Activated CD4-positive, alpha-beta memory T cell treated with anti-CD3 and anti-CD28 coated beads, Interleukin-2, amount 10 ng/mL, durations not matched to agents 7 days and 5 days (primary cell): ENCODE results near the gene CHAD. TPM values are rescaled to one million over a fixed set of nuclear protein-coding genes. Genes with fewer than 3 reads are reported as not detected.

Experiments
- CTCF ChIA-PET: fragments of 350-600 bp; sonication (Branson Sonifier 250); formaldehyde crosslinking; loops from one replicate; lab custom pipeline; 2021; ENCODE audit warnings: antibody characterized with exemption, inconsistent platforms; lab: Charles Lee
- POLR2A ChIA-PET: fragments of 350-600 bp; sonication (Branson Sonifier 250); formaldehyde crosslinking; loops from one replicate; lab custom pipeline; 2021; ENCODE audit warnings: antibody characterized with exemption; lab: Charles Lee
- DNase-seq: peaks from one replicate; pipeline ENCODE4 v3.0.0-alpha.2; 2020
- H3K27ac Mint-ChIP-seq: one replicate; pipeline ENCODE4 v1.8.0; 2021; ENCODE audit warnings: mild to moderate bottlenecking, mixed read lengths
- H3K27me3 Mint-ChIP-seq: one replicate; pipeline ENCODE4 v1.8.0; 2021; ENCODE audit warnings: mixed read lengths
- H3K36me3 Mint-ChIP-seq: one replicate; pipeline ENCODE4 v1.8.0; 2021; ENCODE audit warnings: low read depth, mixed read lengths
- H3K4me1 Mint-ChIP-seq: one replicate; pipeline ENCODE4 v1.8.0; 2021; ENCODE audit warnings: mixed read lengths
- H3K4me3 Mint-ChIP-seq: one replicate; pipeline ENCODE4 v1.8.0; 2021; ENCODE audit warnings: mild to moderate bottlenecking, mixed read lengths
- H3K9me3 Mint-ChIP-seq: one replicate; pipeline ENCODE4 v1.8.0; 2021; ENCODE audit warnings: mixed read lengths
- total RNA-seq, 2 experiments: library from RNA; stranded (reverse); gene quantifications; one replicate each; pipeline ENCODE4 v1.2.3, GENCODE V29; 2021

The CHAD gene
- total RNA-seq, 2 experiments from 2014 or later, result not detected

DNA sequence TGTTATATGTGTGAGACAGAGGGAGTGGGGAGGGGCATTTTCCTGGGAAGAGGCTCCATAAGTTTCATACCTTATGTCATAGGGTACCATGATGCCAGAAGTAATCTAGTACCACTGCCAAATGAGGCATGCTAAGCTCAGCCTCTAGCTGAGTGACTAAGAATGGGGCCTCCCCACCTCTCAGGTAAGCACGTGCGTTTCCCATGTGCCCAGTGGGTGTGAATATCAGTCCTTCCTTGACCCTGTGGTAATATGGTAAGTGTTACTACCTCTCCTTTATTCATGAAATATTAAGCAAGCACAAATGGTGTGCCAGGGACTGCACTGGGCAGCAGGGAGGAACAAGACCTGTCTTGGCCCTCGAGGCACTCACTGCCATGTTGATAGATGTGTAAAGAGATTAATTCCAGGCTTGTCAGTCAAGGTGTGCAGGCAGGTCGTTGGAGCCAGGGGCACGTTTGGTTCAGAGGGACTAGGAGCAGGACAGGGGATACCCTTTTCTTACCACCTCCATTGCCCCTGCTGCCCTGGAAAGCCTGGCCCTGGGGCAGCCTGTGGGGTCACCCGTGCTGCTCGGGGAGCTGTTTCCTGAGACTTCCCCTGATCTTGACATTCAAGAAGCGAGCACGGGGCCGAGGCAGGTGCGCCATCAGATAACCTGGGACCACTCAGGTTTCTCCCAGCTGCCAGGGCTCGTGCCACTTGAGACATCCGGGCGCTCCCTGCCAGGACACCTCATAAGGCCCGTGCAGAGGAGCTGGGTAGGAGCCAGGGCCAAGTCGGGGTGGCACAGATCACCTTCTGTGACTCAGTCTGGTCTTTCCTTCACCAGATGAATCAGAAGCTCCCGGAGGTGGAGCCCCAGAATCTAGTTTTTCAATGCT, 18.8 kb upstream of the CHAD start:
- Mint-ChIP-seq H3K27ac (no peak overlapping the region), H3K4me1 (peaks cover 4% of the 10 kb centered on the region), H3K9me3 (no peaks in the 10 kb centered on the region), H3K4me3 (no peak overlapping the region), H3K27me3 (no peaks in the 10 kb centered on the region), H3K36me3 (peaks cover 5% of the 10 kb centered on the region)
- ChIA-PET CTCF (interaction anchor here (1.8 kb wide), 1 partner anchor 14 kb away, joined by 10 read pairs; no protein-coding TSS in a partner anchor), POLR2A (interaction anchor here (0.8 to 1.0 kb wide), 2 partner anchors 28 to 54 kb away, joined by 3 read pairs; no protein-coding TSS in a partner anchor)
- DNase-seq, result no peak

DNA sequence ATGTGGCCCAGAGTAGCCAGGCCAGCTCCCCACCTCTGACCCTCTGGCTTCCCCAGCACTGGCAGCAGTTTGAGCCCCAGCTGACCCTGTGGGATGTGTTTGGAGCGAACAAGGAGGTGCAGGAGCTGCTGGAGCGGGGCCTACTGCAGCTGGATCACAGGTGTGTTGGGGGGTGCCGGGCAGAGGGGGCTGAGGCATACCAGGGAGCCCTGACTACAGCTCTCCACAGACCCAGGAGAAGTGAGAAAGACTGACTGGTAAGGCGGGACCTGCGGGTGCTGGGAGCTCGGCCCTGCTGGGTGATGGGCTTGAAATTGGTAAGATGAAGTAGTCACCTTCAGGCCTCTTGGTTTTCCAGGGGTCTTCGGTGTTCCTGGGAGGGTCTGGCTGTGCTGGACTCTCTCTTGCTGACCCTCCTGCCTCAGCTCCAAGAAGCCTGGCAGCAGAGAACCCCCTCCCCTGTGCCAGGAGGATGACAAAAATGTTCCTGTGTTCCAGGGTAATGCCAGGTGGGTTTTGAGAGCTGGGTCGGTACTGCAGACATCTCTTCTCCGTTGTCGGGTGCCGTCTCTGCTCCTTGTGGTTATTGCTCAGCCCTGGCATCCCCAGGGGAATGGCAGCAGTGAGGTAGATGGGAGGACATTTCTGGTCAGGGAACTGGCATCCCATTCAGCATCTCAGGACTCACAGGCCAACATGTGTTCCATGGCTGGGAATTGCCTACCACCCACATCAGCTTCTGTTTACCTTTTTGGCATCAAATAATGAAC, 15.9 kb upstream of the CHAD start:
- no peak overlapping the region for H3K27ac Mint-ChIP-seq
- H3K4me3 Mint-ChIP-seq, result no peak overlapping the region
- H3K9me3 Mint-ChIP-seq, result no peaks in the 10 kb centered on the region
- no peaks in the 10 kb centered on the region for H3K27me3 Mint-ChIP-seq
- DNase-seq, result no peak
- H3K4me1 Mint-ChIP-seq, result peaks cover 13% of the 10 kb centered on the region
- peaks cover 5% of the 10 kb centered on the region for H3K36me3 Mint-ChIP-seq
- POLR2A ChIA-PET, result interaction anchor here (0.8 to 1.7 kb wide), 5 partner anchors 9 to 381 kb away, joined by 3 to 6 read pairs (median 3); partner anchors contain the start of gene TOB1
- CTCF ChIA-PET, result interaction anchor here (0.6 to 3.4 kb wide), 9 partner anchors 8 to 221 kb away, joined by 3 to 29 read pairs (median 4); no protein-coding TSS in a partner anchor

DNA sequence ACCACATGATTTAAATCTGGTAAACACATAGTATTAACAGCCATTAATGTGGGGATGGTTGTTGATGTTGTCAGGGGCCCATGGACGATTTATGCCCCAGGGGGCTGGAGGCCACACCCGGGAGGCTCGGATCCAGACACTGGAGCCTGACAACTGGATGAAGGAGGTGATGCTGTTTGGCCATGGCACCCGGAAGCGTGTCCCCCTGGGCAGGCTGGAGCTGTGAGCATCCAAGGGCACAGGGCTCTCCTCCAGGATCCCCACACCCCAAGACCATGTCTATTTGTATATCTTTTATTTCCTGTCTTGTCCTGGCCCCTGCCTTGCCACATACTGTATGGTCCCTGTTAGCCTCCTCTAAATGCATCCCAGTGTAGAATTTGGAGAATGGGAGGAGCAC, 14.6 kb upstream of the CHAD start:
- peaks cover 20% of the 10 kb centered on the region for H3K4me1 Mint-ChIP-seq
- peaks cover 5% of the 10 kb centered on the region for H3K36me3 Mint-ChIP-seq
- H3K4me3 Mint-ChIP-seq, result no peak overlapping the region
- no peak for DNase-seq
- no peaks in the 10 kb centered on the region for H3K9me3 Mint-ChIP-seq
- ChIA-PET POLR2A (interaction anchor here (1.4 to 1.7 kb wide), 3 partner anchors 10 to 50 kb away, joined by 3 to 6 read pairs (median 5); no protein-coding TSS in a partner anchor), CTCF (interaction anchor here (0.7 to 3.4 kb wide), 8 partner anchors 18 to 214 kb away, joined by 3 to 29 read pairs (median 4); partner anchors contain the start of genes CACNA1G and LRRC59)
- no peak overlapping the region for H3K27ac Mint-ChIP-seq
- no peaks in the 10 kb centered on the region for H3K27me3 Mint-ChIP-seq

DNA sequence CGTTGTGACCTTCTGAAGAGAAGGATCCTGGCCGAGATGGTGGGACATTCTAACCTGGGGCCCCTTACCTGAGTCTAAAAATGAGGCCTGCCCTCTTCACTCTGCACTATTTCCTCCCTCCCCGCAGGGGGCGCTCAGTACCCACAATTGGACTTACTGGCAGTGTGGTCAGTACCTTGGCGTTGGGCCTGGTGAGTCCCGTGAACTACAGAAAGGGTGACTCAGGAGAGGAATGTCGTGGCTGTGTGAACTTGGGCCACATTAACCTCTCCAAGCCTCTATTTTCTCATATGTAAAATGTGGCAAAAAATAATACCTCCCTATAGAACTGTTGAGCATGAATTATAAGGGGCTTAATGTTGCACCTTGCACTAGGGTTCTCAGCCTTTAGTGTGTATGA, 13.8 kb upstream of the CHAD start:
- Mint-ChIP-seq H3K27me3 (no peaks in the 10 kb centered on the region), H3K27ac (peak overlapping the region; percentile 42), H3K4me1 (peaks cover 25% of the 10 kb centered on the region), H3K9me3 (no peaks in the 10 kb centered on the region), H3K4me3 (no peak overlapping the region), H3K36me3 (peaks cover 5% of the 10 kb centered on the region)
- ChIA-PET POLR2A (interaction anchor here (0.8 kb wide), 1 partner anchor 60 kb away, joined by 4 read pairs; no protein-coding TSS in a partner anchor), CTCF (interaction anchor here (0.7 to 3.4 kb wide), 10 partner anchors 19 to 215 kb away, joined by 3 to 29 read pairs (median 3); partner anchors contain the start of genes CACNA1G and LRRC59)
- DNase-seq, result peak; percentile 82

DNA sequence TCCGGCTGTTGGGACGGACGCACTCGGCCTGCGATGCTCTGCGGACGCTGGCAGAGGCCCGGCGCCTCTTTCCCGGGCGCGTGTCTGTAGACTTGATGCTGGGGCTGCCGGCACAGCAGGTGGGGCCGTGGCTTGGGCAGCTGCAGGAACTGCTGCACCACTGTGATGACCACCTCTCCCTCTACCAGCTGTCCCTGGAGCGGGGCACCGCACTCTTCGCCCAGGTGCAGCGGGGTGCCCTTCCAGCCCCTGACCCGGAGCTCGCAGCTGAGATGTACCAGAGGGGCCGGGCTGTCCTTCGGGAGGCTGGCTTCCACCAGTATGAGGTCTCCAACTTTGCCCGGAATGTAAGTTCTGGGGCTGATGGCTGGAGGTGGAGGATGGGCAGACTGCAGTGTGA, 13.4 kb upstream of the CHAD start:
- ChIA-PET CTCF (interaction anchor here (0.7 to 3.4 kb wide), 10 partner anchors 19 to 144 kb away, joined by 3 to 29 read pairs (median 4); partner anchors contain the start of gene LRRC59), POLR2A (interaction anchor here (0.8 kb wide), 1 partner anchor 60 kb away, joined by 4 read pairs; no protein-coding TSS in a partner anchor)
- Mint-ChIP-seq H3K4me3 (no peak overlapping the region), H3K36me3 (peaks cover 5% of the 10 kb centered on the region), H3K27me3 (no peaks in the 10 kb centered on the region), H3K27ac (no peak overlapping the region), H3K9me3 (no peaks in the 10 kb centered on the region), H3K4me1 (peaks cover 25% of the 10 kb centered on the region)
- no peak for DNase-seq

DNA sequence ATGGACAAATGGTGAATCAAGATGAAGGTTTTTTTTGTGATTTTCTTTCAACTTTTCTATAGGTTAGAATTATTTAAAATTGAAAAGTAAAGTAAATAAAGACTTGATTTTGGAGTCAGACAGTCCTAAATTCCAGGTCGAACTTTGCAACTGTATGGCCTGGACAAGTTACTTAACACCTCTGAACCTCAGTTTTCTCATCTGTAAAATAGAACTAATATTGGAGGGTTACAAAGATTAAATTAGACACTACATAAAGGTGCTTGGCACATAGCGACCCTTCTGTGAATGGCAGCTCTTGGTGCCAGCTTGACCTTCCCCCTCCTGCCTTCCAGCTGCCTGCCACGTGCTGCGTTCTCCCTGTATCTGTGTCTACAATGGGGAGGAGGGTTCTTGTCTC, 13.0 kb upstream of the CHAD start:
- CTCF ChIA-PET, result interaction anchor here (0.7 to 3.4 kb wide), 10 partner anchors 20 to 145 kb away, joined by 3 to 29 read pairs (median 4); partner anchors contain the start of gene LRRC59
- DNase-seq, result no peak
- POLR2A ChIA-PET, result interaction anchor here (0.8 kb wide), 1 partner anchor 60 kb away, joined by 4 read pairs; no protein-coding TSS in a partner anchor
- Mint-ChIP-seq H3K36me3 (peaks cover 5% of the 10 kb centered on the region), H3K27ac (no peak overlapping the region), H3K4me3 (no peak overlapping the region), H3K27me3 (no peaks in the 10 kb centered on the region), H3K4me1 (peaks cover 25% of the 10 kb centered on the region), H3K9me3 (no peaks in the 10 kb centered on the region)

DNA sequence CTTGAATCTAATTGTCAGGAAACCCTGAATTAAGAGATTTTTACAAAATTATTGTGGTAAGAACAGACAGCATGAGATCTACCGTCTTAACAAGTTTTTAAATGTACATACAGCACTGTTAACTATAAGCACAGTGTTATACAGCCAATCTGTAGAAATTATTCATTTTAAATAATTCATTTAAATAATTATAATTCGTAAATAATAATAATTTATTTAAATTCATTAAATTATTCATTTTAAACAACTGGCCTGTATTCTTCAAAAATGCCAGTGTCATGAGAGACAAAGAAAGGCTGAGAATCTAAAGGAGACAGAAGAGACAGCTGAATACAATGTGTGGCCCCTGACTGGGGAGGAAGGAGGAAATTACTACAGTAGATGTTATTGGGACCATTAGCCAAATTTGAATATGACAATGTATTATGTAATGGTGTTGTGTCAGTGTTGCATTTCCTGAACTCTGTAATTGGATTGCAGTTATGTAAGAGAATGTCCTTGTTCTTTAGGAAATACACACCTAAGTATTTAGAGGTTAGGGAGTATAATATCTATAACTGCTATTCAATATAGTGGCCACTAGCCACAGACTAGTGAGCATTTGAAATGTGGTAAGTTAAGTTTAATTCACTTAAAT, 12.3 kb upstream of the CHAD start:
- Mint-ChIP-seq H3K4me1 (peaks cover 25% of the 10 kb centered on the region), H3K27me3 (peaks cover 3% of the 10 kb centered on the region), H3K9me3 (no peaks in the 10 kb centered on the region), H3K36me3 (peaks cover 5% of the 10 kb centered on the region), H3K27ac (no peak overlapping the region), H3K4me3 (no peak overlapping the region)
- POLR2A ChIA-PET, result no interaction called here
- DNase-seq, result no peak
- CTCF ChIA-PET, result interaction anchor here (1.0 to 3.2 kb wide), 3 partner anchors 20 to 61 kb away, joined by 7 to 17 read pairs (median 9); no protein-coding TSS in a partner anchor

DNA sequence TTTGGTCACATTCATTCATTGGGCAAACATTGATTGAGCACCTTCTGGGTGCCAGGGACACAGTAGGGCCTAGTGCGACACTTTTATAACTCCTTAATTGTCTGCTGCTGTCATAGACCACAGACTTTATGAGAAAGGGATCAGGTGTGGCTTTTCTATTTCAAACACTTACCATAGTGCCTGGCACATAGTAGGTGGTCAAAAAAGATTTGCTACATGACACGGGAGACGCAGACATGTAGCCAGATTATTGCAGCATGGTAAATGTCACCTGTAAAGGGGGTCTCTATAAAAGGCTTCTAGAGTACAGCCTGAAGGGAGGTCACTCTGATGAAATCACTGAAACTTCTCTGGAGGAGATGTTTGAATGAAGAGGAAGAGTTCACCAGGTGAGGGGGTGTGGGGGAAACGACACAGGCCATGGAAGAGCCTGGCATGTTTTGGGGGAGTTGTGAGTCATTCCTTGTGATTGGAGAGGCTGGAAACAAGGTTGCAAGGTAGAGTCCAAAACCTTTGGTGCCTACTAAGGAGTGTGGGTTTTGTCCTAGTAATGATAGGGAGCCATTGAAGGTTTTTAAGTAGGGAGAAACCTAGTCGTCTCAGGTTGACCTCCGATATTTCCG, 11.6 kb upstream of the CHAD start:
- Mint-ChIP-seq H3K27me3 (peaks cover 3% of the 10 kb centered on the region), H3K4me3 (peak overlapping the region; percentile 82), H3K36me3 (peaks cover 4% of the 10 kb centered on the region), H3K27ac (no peak overlapping the region), H3K9me3 (no peaks in the 10 kb centered on the region), H3K4me1 (peaks cover 25% of the 10 kb centered on the region)
- POLR2A ChIA-PET, result interaction anchor here (1.0 to 2.4 kb wide), 5 partner anchors 29 to 108 kb away, joined by 3 to 10 read pairs (median 6); partner anchors contain the start of gene LRRC59
- DNase-seq, result no peak
- CTCF ChIA-PET, result interaction anchor here (1.0 to 2.1 kb wide), 12 partner anchors 9 to 119 kb away, joined by 3 to 24 read pairs (median 5); partner anchors contain the start of genes CACNA1G and LRRC59

DNA sequence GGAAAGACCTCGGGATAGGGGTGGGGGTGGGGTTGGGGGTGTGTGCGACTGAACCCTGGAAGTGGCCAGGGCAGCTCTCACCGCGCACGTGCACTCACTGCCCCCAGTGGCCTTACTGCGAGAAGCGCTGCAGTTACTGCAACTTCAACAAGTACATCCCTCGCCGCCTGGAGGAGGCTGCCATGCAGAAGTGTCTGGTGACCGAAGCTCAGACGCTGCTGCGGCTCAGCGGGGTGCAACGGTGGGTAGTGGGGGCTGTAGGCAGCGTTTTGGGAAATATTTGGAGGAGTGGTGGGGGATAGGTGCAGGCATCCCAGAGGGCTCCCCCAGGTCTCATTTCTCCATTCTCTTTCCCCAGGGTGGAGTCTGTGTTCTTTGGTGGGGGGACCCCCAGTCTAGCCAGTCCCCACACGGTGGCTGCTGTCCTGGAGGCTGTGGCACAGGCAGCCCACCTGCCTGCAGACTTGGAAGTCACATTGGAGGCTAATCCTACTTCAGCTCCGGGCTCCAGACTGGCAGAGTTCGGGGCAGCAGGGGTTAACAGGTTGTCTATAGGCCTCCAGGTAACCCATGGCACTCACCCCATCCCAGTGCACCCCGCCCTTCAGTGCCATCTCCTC, 11.0 kb upstream of the CHAD start:
- peaks cover 25% of the 10 kb centered on the region for H3K4me1 Mint-ChIP-seq
- ChIA-PET CTCF (interaction anchor here (0.6 to 2.1 kb wide), 30 partner anchors 10 to 637 kb away, joined by 3 to 24 read pairs (median 4); partner anchors contain the start of genes CACNA1G and LRRC59), POLR2A (interaction anchor here (0.8 to 2.4 kb wide), 9 partner anchors 13 to 240 kb away, joined by 3 to 10 read pairs (median 5); partner anchors contain the start of genes ACSF2, LRRC59 and LUC7L3)
- H3K36me3 Mint-ChIP-seq, result peaks cover 4% of the 10 kb centered on the region
- H3K4me3 Mint-ChIP-seq, result peak overlapping the region; percentile 82
- H3K27me3 Mint-ChIP-seq, result peaks cover 3% of the 10 kb centered on the region
- no peaks in the 10 kb centered on the region for H3K9me3 Mint-ChIP-seq
- DNase-seq, result peak; percentile 71
- H3K27ac Mint-ChIP-seq, result peak overlapping the region; percentile 68

DNA sequence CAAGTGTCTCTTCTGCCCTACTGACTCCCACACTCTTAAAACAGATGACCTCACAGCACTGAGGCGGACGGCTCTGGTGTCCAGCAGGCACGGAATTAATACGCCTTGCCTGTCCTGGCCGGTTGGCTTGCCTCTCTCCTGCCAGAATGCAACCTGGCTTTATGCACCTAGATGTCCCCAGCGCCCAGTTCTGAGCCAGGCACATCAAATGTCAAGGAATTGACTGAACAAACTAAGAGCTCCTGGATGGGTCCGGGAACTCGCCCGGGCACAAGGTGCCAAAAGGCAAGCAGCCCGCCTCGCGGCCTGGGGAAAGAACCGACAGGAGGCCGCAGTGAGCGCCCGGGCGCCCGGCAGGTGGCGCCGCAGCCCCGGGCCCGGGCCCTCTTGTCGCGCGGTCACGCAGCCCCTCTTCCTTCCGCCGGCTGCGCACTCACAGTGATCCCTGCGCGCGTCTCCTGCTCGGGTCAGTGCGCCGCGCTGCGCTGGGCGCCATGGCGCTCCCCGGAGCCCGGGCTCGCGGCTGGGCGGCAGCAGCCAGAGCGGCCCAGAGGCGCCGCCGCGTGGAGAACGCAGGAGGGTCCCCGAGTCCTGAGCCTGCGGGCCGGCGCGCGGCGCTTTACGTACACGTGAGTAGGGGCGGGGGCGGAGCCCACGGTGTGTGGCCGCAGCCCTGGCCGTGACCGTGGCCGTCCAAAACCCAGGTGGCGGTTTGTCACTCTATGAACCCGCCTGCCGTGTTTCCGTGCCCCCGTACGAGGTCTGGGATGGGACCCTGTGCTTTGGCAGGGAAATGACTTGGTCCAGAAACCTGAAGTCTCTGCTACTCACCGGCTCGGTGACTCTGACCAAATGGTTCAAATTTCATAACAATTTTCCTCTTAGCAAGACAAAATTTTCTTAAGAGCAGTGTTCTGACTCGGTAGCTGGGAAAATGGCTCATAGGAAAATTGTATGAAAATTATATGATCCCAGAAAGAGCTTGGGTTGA, 10.0 kb upstream of the CHAD start, which contains the start of gene RSAD1:
RSAD1 (plus strand) TSS at position 470 of the 991 bp plus-strand sequence; CDS start at position 495, 25 bp downstream.
- ChIA-PET POLR2A (interaction anchor here (0.7 to 2.4 kb wide), 10 partner anchors 12 to 241 kb away, joined by 3 to 10 read pairs (median 4); partner anchors contain the start of genes ACSF2, LRRC59 and LUC7L3), CTCF (interaction anchor here (0.6 to 2.1 kb wide), 33 partner anchors 9 to 638 kb away, joined by 3 to 24 read pairs (median 4); partner anchors contain the start of genes CACNA1G and LRRC59)
- Mint-ChIP-seq H3K4me1 (peaks cover 25% of the 10 kb centered on the region), H3K36me3 (peaks cover 4% of the 10 kb centered on the region), H3K4me3 (peak within 1 kb of the TSS; percentile 82), H3K9me3 (no peaks in the 10 kb centered on the region), H3K27me3 (peaks cover 3% of the 10 kb centered on the region), H3K27ac (peak within 1 kb of the TSS; percentile 68)
- peak; percentile 90 for DNase-seq
